GM21723 (cell line): ENCODE measurements around the gene LAMC1.
"Not testable (repeated sequence)": the region's sequence is repeated elsewhere in the genome, so short reads cannot be mapped to it uniquely, and the experiment has no call there.

Experiments
- ATAC-seq: cut with Tn5 transposase; IDR thresholded peaks from one replicate; pipeline ENCODE4 v1.9.1; 2021; ENCODE audit warnings: mild to moderate bottlenecking, moderate library complexity; ENCODE audit not compliant: unreplicated experiment

LAMC1 gene

GRCh38 chr1:183143576-183144315 lies 120.5 kb downstream of the LAMC1 start:
- ATAC-seq = no peak

- ATAC-seq = no peak
Measured at GRCh38 chr1:183144752-183145151, 121.5 kb downstream of the LAMC1 start.

DNA sequence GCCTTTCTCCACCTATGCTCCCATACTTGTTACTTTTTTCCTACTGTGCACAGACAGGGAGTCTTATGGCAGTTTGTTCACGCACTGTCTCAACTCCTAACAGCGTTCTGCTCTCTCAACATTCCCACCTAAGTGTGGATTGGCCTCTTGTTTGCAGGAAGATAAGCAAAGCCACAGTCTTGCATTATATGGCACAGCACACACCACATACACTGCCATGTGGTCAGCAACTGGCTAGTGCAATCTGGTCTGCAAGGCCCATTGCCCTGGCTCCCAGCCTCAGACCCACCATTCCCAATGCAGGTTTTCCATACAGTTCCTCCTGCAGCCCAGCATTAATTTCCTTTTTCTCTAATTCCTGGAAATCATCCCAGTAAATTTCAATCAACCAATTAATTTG lies 124.5 kb downstream of the LAMC1 start:
- ATAC-seq = no peak

- no peak for ATAC-seq
Measured at GRCh38 chr1:183148599-183148998, 125.4 kb downstream of the LAMC1 start.

DNA sequence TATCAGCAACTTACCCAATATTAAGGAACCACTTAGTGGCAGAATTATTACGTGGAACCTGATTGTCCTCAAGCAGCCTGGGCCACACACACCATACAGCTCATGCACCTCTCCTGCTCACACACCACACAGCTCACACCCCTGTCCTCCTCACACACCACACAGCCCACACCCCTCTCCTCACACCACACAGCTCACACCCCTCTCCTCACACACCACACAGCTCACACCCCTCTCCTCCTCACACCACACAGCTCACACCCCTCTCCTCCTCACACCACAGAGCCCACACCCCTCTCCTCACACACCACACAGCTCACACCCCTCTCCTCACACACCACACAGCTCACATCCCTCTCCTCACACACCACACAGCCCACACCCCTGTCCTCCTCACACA lies 126.1 kb downstream of the LAMC1 start:
- no peak for ATAC-seq

DNA sequence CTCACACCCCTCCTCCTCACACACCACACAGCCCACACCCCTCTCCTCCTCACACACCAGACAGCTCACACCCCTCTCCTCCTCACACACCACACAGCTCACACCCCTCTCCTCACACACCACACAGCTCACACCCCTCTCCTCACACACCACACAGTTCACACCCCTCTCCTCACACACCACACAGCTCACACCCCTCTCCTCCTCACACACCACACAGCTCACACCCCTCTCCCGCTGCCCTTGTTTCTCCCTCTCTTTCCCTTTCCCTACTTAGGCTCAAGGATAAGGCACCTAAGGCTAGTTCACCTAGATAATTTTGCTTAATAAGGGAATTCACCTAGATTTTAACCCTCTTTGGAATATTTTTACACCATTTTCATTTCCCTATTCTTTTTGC lies 126.8 kb downstream of the LAMC1 start:
- not testable (repeated sequence) for ATAC-seq

GRCh38 chr1:183150445-183150844 lies 127.2 kb downstream of the LAMC1 start:
- ATAC-seq = no peak

DNA sequence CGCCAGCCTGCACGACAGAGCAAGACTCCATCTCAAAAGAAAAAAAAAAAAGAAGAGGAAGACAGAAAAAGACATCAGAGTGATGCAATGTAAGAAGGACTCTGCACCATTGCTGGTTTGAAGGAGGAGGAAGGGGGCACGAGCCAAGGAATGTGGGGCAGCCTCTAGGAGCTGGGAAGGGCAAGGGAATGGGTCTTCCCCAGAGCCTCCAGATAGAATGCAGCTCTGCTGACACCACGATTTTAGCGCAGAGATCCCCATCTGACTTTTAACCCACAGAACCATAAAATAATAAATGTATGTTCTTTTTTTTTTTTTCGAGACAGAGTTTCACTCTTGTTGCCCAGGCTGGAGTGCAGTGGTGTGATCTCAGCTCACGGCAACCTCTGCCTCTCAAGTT lies 129.0 kb downstream of the LAMC1 start:
- no peak for ATAC-seq

- no peak for ATAC-seq
Measured at GRCh38 chr1:183155939-183156338, 132.7 kb downstream of the LAMC1 start.

GRCh38 chr1:183159960-183160359 lies 136.7 kb downstream of the LAMC1 start:
- no peak for ATAC-seq

DNA sequence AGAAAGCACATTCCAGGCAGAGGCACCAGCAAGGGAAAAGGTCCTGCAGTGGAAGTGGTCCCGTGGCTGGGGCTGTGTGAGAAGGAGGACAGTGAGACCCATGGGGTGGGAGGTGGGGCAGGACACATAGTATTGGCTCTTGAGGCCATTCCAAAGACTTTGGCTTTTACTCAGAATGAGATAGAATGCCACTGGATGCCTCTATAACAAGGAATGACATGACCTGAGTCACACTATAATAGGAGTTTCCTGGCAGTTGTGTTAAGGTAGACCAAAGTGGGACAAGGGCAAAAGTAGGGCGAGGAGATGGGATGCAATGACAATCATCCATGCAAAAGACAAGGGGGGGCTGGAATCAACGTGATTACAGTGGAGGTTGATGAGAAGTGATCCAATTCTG lies 138.2 kb downstream of the LAMC1 start:
- no peak for ATAC-seq

DNA sequence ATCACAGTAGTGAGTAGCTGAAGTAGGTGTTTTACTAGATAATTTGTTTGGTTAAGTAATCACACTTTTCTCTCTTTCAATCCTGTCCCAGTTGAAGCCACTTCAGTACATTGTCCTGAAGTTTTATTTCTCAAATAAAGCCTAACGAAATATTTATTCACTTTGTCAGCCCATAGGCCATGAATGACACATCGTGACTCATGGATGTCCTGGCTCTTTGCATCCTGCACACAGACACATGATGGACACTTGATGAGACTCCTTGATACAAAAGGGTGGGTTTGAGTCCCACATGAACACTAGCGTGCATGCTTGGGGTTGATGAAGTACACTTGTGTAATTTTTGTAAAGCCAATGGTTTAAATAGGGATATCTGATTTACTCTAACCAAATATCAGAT lies 140.1 kb downstream of the LAMC1 start:
- ATAC-seq = no peak

GRCh38 chr1:183164340-183164739 lies 141.1 kb downstream of the LAMC1 start:
- no peak for ATAC-seq

- ATAC-seq = no peak
Measured at GRCh38 chr1:183164963-183165362, 141.7 kb downstream of the LAMC1 start.

- no peak for ATAC-seq
Measured at GRCh38 chr1:183165456-183165855, 142.2 kb downstream of the LAMC1 start.

GRCh38 chr1:183166454-183166853 lies 143.2 kb downstream of the LAMC1 start:
- no peak for ATAC-seq

DNA sequence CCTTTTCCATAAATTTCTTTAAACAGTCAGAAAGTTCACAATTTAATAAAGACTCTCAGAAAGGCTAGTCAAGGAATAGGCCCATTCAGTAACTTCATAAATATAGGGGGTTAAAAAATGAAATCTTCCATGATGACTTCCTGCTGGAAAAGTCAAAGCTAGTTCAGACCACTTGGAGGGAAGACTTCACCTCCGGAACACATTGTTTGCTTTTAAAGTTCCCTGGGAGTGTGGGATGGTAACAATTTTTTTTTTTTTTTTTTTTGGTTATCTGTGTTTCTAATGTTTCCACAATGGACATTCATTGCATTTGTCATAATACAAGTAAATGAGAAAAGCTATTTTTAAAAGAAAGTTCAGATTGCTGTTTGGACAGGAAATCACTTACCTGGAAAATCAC lies 144.5 kb downstream of the LAMC1 start:
- ATAC-seq = no peak

- ATAC-seq = no peak
Measured at GRCh38 chr1:183168308-183168707, 145.1 kb downstream of the LAMC1 start.

DNA sequence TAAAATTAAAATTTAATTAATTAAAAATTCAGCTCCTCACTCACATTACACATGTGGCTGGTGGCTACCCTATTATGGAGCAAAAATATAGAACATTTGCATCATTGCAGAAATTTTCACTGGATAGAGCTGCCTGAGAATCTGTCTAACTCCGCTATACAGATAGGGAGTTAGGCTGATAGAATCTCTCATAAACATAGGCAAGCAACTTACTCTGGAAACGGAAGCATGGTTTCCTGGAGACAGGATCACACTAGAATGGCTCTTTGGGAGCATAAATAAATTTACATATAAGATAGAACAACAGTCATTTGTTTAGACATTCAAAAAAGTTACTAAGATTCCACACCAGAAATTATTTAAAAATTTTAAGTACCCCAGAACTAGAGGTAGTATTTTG lies 150.6 kb downstream of the LAMC1 start:
- ATAC-seq = no peak

DNA sequence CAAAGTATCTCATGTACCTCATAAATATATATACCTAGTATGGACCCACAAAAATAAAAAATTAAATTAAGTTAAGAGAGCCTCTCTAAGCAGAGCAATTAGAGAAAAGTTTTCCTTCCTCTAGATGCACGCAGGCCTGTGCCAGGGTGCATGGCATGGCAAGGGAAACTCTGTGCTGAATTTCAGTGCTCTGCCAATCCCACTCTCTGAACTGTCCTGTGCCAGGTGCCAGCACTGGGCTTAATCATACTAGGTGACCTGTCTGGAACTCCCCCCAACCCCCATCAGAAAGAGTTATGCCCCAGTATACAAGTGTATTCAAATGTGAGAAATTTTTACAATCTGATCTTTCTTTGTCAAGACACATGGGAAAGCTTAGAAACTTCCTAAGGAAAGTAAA lies 152.4 kb downstream of the LAMC1 start:
- no peak for ATAC-seq

- no peak for ATAC-seq
Measured at GRCh38 chr1:183178545-183178944, 155.3 kb downstream of the LAMC1 start.

DNA sequence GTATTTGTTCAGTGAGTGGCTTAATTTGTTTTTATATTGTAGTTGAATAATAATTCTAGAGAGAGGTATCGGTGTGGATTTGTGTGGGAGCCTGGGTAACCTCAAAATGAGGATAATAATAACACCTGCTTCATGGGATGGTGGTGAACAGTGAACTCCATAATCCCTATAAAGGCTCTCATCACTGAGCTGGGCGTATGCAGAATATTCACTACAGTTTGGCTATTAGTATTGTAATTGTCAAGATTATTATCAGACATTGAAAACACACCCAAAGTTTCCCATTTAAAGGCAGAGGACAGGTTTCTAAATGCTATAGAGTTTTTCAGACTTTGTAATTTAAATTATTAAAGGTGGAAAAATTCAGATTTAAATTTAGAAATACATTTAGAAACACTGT lies 155.8 kb downstream of the LAMC1 start:
- no peak for ATAC-seq

- no peak for ATAC-seq
Measured at GRCh38 chr1:183180218-183180617, 157.0 kb downstream of the LAMC1 start.
